Loucy (cell line): ENCODE measurements around the gene TIFAB.

Experiments
- H2AFZ ChIP-seq: fragments of 200-600 bp; sonication (generic); 2 replicates; pipeline ENCODE4 v1.6.0; 2016; ENCODE audit warnings: antibody characterized with exemption, mild to moderate bottlenecking, low read length, moderate library complexity
- H3F3A ChIP-seq: fragments of 200-600 bp; 2 replicates; pipeline ENCODE4 v1.6.0; 2016; ENCODE audit warnings: antibody characterized with exemption, low read depth, mild to moderate bottlenecking
- H3K27me3 ChIP-seq: fragments of 200-600 bp; sonication (generic); 2 replicates; pipeline ENCODE4 v1.6.1; 2014; ENCODE audit warnings: low read length, mild to moderate bottlenecking; ENCODE audit not compliant: insufficient read depth, poor library complexity, severe bottlenecking
- H3K36me3 ChIP-seq: fragments of 200-600 bp; sonication (generic); 2 replicates; pipeline ENCODE4 v1.6.1; 2016; ENCODE audit warnings: low read length; ENCODE audit not compliant: insufficient read depth
- H3K4me1 ChIP-seq: fragments of 200-600 bp; sonication (generic); 2 replicates; pipeline ENCODE4 v1.5.1; 2014; ENCODE audit warnings: low read length, mild to moderate bottlenecking; ENCODE audit not compliant: insufficient read depth, poor library complexity, severe bottlenecking
- H3K4me2 ChIP-seq: fragments of 200-600 bp; sonication (generic); 2 replicates; pipeline ENCODE4 v1.6.0; 2014; ENCODE audit warnings: antibody characterized with exemption, low read length, low read depth, mild to moderate bottlenecking; ENCODE audit not compliant: poor library complexity, severe bottlenecking
- H3K4me3 ChIP-seq: fragments of 200-600 bp; sonication (generic); 2 replicates; pipeline ENCODE4 v1.5.1; 2014; ENCODE audit warnings: low read length, mild to moderate bottlenecking, mixed read lengths; ENCODE audit not compliant: poor library complexity, severe bottlenecking
- H3K79me2 ChIP-seq: fragments of 200-600 bp; sonication (generic); 2 replicates; pipeline ENCODE4 v1.6.1; 2014; ENCODE audit warnings: low read length; ENCODE audit not compliant: insufficient read depth
- H3K9ac ChIP-seq: fragments of 200-600 bp; sonication (generic); 2 replicates; pipeline ENCODE4 v1.6.0; 2014; ENCODE audit warnings: mild to moderate bottlenecking, low read depth, low read length, moderate library complexity; ENCODE audit not compliant: poor library complexity, severe bottlenecking
- H3K9me2 ChIP-seq: fragments of 200-600 bp; sonication (generic); replicated peaks from 2 replicates; pipeline ENCODE4 v1.6.1; 2016; ENCODE audit warnings: low read depth, low read length, mixed read lengths
- H3K9me3 ChIP-seq: fragments of 200-600 bp; sonication (generic); 2 replicates; pipeline ENCODE4 v1.6.1; 2014; ENCODE audit warnings: mild to moderate bottlenecking, antibody characterized with exemption, low read length, low read depth; ENCODE audit not compliant: insufficient read depth
- H4K20me1 ChIP-seq: fragments of 200-600 bp; sonication (generic); 2 replicates; pipeline ENCODE4 v1.6.0; 2014; ENCODE audit warnings: antibody characterized with exemption, low read length, mild to moderate bottlenecking; ENCODE audit not compliant: insufficient read depth, poor library complexity, severe bottlenecking
- EZH2phosphoT487 ChIP-seq: fragments of 200-600 bp; IDR thresholded peaks from 2 replicates; pipeline ENCODE4 v1.6.1; 2018; ENCODE audit warnings: antibody characterized with exemption, mild to moderate bottlenecking, moderate library complexity, borderline replicate concordance
- TF ChIP-seq, protein P1 (sequence below): fragments of 200-600 bp; sonication (generic); conservative IDR thresholded peaks from 2 replicates; pipeline ENCODE4 v1.5.1; 2014; ENCODE audit warnings: mild to moderate bottlenecking, antibody characterized with exemption, low read length

The TIFAB gene

DNA sequence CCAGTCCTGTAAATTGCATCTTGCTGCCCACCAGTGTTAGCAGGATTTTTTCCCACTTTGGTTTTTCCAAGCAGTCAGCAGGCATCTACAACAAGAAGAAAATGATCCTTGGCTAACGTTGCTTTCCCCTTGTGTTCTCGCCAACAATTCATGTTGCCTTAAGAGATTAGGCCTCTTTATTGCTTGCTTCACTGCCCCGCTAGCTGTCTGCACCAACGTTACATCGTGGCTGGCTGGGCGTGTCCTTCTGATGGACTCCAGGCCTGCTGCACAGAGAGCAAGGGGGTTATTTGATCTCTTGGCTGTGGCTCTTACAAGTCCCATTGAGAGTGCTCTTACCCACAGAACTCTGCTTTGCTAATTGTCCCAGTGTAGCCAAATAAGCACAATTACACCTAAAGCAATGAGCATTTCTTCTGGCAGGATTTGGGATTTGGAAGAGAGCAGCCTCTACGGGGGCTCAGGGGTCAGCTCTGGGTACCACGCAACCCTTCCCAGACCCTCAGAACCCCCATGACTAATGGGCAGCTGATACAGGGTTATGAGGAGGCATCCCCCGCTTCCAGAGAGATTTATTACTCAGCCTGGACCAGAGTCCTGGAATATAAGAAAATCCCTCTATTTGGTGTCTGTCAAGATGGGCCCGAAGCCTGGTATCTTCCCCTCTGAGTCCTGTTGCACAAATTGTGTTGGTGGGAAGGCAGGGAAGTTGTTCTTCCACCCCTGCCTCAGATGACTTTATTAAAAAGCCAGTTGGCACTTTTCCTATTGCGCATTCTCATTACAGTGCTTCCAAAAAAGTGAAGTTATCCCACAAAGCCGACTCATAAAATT, 22.6 kb downstream of the TIFAB start:
- H3K4me1 ChIP-seq, result peaks cover 41% of the 10 kb centered on the region
- no peak for TF ChIP-seq EZH2phosphoT487
- TF ChIP-seq, protein P1, sequence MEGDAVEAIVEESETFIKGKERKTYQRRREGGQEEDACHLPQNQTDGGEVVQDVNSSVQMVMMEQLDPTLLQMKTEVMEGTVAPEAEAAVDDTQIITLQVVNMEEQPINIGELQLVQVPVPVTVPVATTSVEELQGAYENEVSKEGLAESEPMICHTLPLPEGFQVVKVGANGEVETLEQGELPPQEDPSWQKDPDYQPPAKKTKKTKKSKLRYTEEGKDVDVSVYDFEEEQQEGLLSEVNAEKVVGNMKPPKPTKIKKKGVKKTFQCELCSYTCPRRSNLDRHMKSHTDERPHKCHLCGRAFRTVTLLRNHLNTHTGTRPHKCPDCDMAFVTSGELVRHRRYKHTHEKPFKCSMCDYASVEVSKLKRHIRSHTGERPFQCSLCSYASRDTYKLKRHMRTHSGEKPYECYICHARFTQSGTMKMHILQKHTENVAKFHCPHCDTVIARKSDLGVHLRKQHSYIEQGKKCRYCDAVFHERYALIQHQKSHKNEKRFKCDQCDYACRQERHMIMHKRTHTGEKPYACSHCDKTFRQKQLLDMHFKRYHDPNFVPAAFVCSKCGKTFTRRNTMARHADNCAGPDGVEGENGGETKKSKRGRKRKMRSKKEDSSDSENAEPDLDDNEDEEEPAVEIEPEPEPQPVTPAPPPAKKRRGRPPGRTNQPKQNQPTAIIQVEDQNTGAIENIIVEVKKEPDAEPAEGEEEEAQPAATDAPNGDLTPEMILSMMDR, result no peak
- H3K27me3 ChIP-seq, result no peaks in the 10 kb centered on the region
- H3K79me2 ChIP-seq, result peaks cover 8% of the 10 kb centered on the region
- H4K20me1 ChIP-seq, result no peaks in the 10 kb centered on the region
- no peaks in the 10 kb centered on the region for H3K36me3 ChIP-seq
- peaks cover 10% of the 10 kb centered on the region; the same call in 1 of the 2 replicates for H3K9me3 ChIP-seq
- H2AFZ ChIP-seq, result no peak overlapping the region
- no peak overlapping the region for H3K9ac ChIP-seq
- no peaks in the 10 kb centered on the region for H3F3A ChIP-seq
- H3K4me3 ChIP-seq, result no peak overlapping the region
- no peaks in the 10 kb centered on the region for H3K9me2 ChIP-seq
- H3K4me2 ChIP-seq, result no peak overlapping the region

DNA sequence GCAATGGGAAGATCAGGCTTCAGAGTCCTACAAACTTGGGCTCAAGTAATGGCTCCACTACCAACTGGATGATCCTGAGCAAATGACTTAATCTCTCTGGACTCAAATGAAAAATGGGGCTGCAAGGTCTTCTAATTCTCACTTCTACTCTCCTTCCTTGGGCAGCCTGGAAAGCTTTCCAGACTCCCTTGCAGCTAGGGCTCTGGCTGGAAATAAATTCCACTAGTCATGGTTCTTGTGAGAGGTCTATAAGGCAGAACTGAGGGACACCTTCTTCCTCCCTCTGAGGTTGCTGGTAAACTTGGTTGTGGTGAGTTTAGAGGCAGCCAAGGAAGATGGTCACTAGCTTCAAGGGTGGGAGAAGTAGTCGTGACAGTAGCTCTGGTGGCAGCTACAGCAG, 23.6 kb downstream of the TIFAB start:
- H2AFZ ChIP-seq, result no peak overlapping the region
- no peak overlapping the region for H3K4me2 ChIP-seq
- peaks cover 41% of the 10 kb centered on the region for H3K4me1 ChIP-seq
- H3K4me3 ChIP-seq, result no peak overlapping the region
- H3K79me2 ChIP-seq, result peaks cover 10% of the 10 kb centered on the region
- H4K20me1 ChIP-seq, result no peaks in the 10 kb centered on the region
- no peak for TF ChIP-seq EZH2phosphoT487
- TF ChIP-seq, protein P1, result no peak
- H3F3A ChIP-seq, result no peaks in the 10 kb centered on the region
- no peaks in the 10 kb centered on the region for H3K27me3 ChIP-seq
- H3K9ac ChIP-seq, result no peak overlapping the region
- no peaks in the 10 kb centered on the region for H3K36me3 ChIP-seq
- no peaks in the 10 kb centered on the region for H3K9me2 ChIP-seq
- H3K9me3 ChIP-seq, result peaks cover 10% of the 10 kb centered on the region; the same call in 1 of the 2 replicates

DNA sequence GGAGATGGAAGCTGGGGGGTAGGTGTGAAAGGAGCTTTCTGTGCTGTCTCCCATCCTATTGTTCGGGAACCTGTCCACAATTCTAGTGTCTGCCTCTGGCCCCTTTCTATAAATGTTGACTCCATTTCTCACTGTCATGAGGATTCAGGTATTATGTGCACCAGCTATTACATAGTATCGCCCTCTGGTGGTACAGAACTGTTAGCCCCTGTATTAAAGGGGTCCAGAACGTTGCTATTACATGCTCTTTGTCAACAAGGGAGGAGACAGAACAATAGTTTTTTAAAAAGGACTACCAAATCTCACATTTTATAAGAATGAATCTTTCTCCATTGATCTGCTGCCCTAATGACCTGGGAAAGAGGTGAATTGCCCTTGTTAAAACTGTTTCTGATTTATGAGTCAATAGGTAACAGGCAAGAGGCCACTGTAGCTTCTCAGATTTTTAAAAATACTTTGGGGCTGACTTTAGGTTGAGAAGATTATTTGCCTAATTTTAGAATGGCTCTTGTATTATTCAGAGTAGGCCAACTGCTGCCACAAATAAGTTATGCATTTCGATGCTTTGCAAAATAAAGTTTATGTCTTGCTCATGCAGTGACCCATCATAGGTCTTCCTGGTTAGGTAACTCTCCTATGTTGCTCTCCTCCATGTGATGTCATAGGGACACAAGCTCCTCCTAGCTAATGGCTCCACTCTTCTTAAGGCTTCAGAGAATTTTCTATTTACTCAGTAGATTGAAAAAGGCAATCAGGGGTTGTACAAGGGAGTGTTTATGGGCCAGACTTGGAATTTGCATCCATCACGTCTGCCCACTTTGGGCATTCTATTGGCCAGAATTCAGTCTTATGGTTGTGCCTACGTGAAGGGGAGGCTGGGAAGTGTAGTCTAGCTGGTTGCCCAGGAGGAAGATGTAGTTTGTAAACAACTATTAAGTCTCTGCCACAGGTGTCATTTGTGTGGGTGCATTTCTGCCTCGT, 25.8 kb downstream of the TIFAB start:
- Histone ChIP-seq H3K27me3 (no peaks in the 10 kb centered on the region), H3K9me3 (peaks cover 10% of the 10 kb centered on the region; the same call in 1 of the 2 replicates), H3K9ac (peak overlapping the region; percentile 82), H2AFZ (peak overlapping the region; percentile 65), H3K4me1 (peaks cover 47% of the 10 kb centered on the region), H4K20me1 (no peaks in the 10 kb centered on the region), H3K36me3 (no peaks in the 10 kb centered on the region), H3K4me2 (peak overlapping the region; percentile 84), H3K4me3 (peak overlapping the region; percentile 66), H3K9me2 (no peaks in the 10 kb centered on the region), H3F3A (no peaks in the 10 kb centered on the region), H3K79me2 (peaks cover 10% of the 10 kb centered on the region)
- TF ChIP-seq EZH2phosphoT487, result no peak
- TF ChIP-seq, protein P1, result peak; percentile 95
